GM12878 (cell line): ENCODE data around the gene NPAS3. TPM values are rescaled to one million over a fixed set of nuclear protein-coding genes. Genes with fewer than 3 reads are reported as not detected.

Experiments used
- ATAC-seq: fragments of 200-7000 bp; cut with Tn5 transposase; 3 replicates; pipeline ENCODE4 v1.9.1; 2020; ENCODE audit warnings: mild to moderate bottlenecking, moderate library complexity
- BruUV-seq: library from RNA; stranded (reverse); fragments of 400-500 nt; replicated peaks from 2 replicates; lab custom pipeline; 2021; lab: Mats Ljungman, UMichigan
- CTCF ChIA-PET: fragments of 300-600 bp; sonication (Branson Sonifier 250); formaldehyde crosslinking; extraction: SDS; loops from one replicate; lab custom pipeline; 2021; ENCODE audit warnings: inconsistent platforms; lab: Yijun Ruan, JAX
- POLR2A ChIA-PET: fragments of 350-600 bp; formaldehyde crosslinking; extraction: SDS; loops from one replicate; lab custom pipeline; 2021; ENCODE audit warnings: inconsistent platforms; lab: Charles Lee
- RAD21 ChIA-PET: fragments of 300-600 bp; sonication (Branson Sonifier 250); formaldehyde crosslinking; loops from one replicate; lab custom pipeline; 2023; ENCODE audit warnings: antibody characterized with exemption; ENCODE audit not compliant: unreplicated experiment; lab: Charles Lee
- SMC1A ChIA-PET: fragments of 300-600 bp; sonication (Branson Sonifier 250); formaldehyde crosslinking; loops from one replicate; lab custom pipeline; 2023; ENCODE audit not compliant: unreplicated experiment, uncharacterized antibody; lab: Charles Lee
- DNase-seq: peaks from one replicate; pipeline ENCODE4 v3.0.0-alpha.2; 2011; ENCODE audit warnings: low read depth, low spot score
- FAIRE-seq: peaks from 3 replicates; lab custom pipeline; 2011; peaks lifted over from hg19 to GRCh38; lab: Jason Lieb, UNC
- H2AFZ ChIP-seq: 2 replicates; pipeline ENCODE4 v1.6.0; 2011; ENCODE audit warnings: low read depth, low read length, control low read depth; ENCODE audit not compliant: control insufficient read depth
- H3K27ac ChIP-seq: 2 replicates; pipeline ENCODE4 v1.5.1; 2011; ENCODE audit warnings: control low read depth; ENCODE audit not compliant: control insufficient read depth, insufficient read depth
- H3K27me3 ChIP-seq, 2 experiments: replicated peaks in 1 of 2; 2 replicates each; pipeline versions ENCODE4 v1.6.0 to v1.6.1; 2011; ENCODE audit warnings: low read length in 1 of 2; ENCODE audit not compliant: control insufficient read depth in 2 of 2, insufficient read depth in 2 of 2
- H3K36me3 ChIP-seq, 2 experiments: 2 replicates each; pipeline ENCODE4 v1.5.1; 2011; ENCODE audit warnings: low read length in 1 of 2; ENCODE audit not compliant: control insufficient read depth in 2 of 2, insufficient read depth in 2 of 2
- H3K4me1 ChIP-seq: 2 replicates; pipeline ENCODE4 v1.6.1; 2011; ENCODE audit warnings: mild to moderate bottlenecking, low read length, moderate library complexity, mixed read lengths; ENCODE audit not compliant: control insufficient read depth, insufficient read depth
- H3K4me2 ChIP-seq: 2 replicates; pipeline ENCODE4 v1.6.0; 2011; ENCODE audit warnings: control low read depth; ENCODE audit not compliant: control insufficient read depth, insufficient read depth
- H3K4me3 ChIP-seq: fragments of 200-600 bp; sonication (generic); 2 replicates; pipeline ENCODE4 v1.5.1; 2016
- H3K79me2 ChIP-seq: 2 replicates; pipeline ENCODE4 v1.6.0; 2011; ENCODE audit warnings: low read length; ENCODE audit not compliant: control insufficient read depth, insufficient read depth
- H3K9ac ChIP-seq: 2 replicates; pipeline ENCODE4 v1.8.0; 2011; ENCODE audit warnings: low read length, control low read depth, mixed read lengths; ENCODE audit not compliant: control insufficient read depth, insufficient read depth
- H3K9me3 ChIP-seq: replicated peaks from 3 replicates; pipeline ENCODE4 v1.5.1; 2011; ENCODE audit warnings: mild to moderate bottlenecking, low read length; ENCODE audit not compliant: control insufficient read depth, insufficient read depth
- H4K20me1 ChIP-seq: 2 replicates; pipeline ENCODE4 v1.6.0; 2011; ENCODE audit not compliant: control insufficient read depth, insufficient read depth
- ASH2L ChIP-seq: fragments of 300-600, 200-600 bp; sonication (generic); IDR thresholded peaks from 2 replicates; pipeline ENCODE4 v1.6.1; 2017; ENCODE audit warnings: low read depth, mild to moderate bottlenecking, borderline replicate concordance
- CREM ChIP-seq: IDR thresholded peaks from 2 replicates; pipeline ENCODE4 v1.6.1; 2014; ENCODE audit warnings: antibody characterized with exemption, low read depth
- CTCF ChIP-seq, 3 experiments: IDR thresholded peaks in 2 of 3; conservative IDR thresholded peaks in 1 of 3; 2 replicates each; pipeline ENCODE4 v1.5.1; 2011; ENCODE audit warnings: low read depth in 3 of 3, low read length in 3 of 3, mild to moderate bottlenecking in 3 of 3, control low read depth in 2 of 3, moderate library complexity in 2 of 3, inconsistent platforms in 1 of 3, mixed read lengths in 1 of 3; ENCODE audit not compliant: control insufficient read depth in 2 of 3, insufficient read depth in 1 of 3; ENCODE audit errors: extremely low read depth in 1 of 3
- ESRRA ChIP-seq: IDR thresholded peaks from 2 replicates; pipeline ENCODE4 v1.6.1; 2012; ENCODE audit warnings: mild to moderate bottlenecking, low read length, improper control_type of control experiment
- JUND ChIP-seq: IDR thresholded peaks from 2 replicates; pipeline ENCODE4 v1.6.1; 2012; ENCODE audit warnings: low read depth, mild to moderate bottlenecking, low read length, improper control_type of control experiment, moderate library complexity
- MYB ChIP-seq: fragments of 150-350 bp; IDR thresholded peaks from 2 replicates; pipeline ENCODE4 v1.6.1; 2014; ENCODE audit warnings: mild to moderate bottlenecking, low read depth, low read length, borderline replicate concordance
- NFIC ChIP-seq: IDR thresholded peaks from 2 replicates; pipeline ENCODE4 v1.6.1; 2012; ENCODE audit warnings: low read depth, mild to moderate bottlenecking, inconsistent platforms, low read length, moderate library complexity
- NFYA ChIP-seq: IDR thresholded peaks from 2 replicates; pipeline ENCODE4 v1.6.1; 2011; ENCODE audit warnings: low read depth, mild to moderate bottlenecking, low read length, improper control_type of control experiment, borderline replicate concordance
- NFYB ChIP-seq: IDR thresholded peaks from 2 replicates; pipeline ENCODE4 v1.6.1; 2011; ENCODE audit warnings: low read depth, mild to moderate bottlenecking, low read length, improper control_type of control experiment, moderate library complexity; ENCODE audit not compliant: insufficient read depth
- POLR2AphosphoS5 ChIP-seq: IDR thresholded peaks from 2 replicates; pipeline ENCODE4 v1.6.1; 2011; ENCODE audit warnings: mild to moderate bottlenecking, low read length, inconsistent platforms
- RAD21 ChIP-seq: IDR thresholded peaks from 2 replicates; pipeline ENCODE4 v1.6.1; 2011; ENCODE audit warnings: mild to moderate bottlenecking, low read depth, low read length, moderate library complexity; ENCODE audit not compliant: insufficient read depth
- RAD51 ChIP-seq: fragments of 450-650 bp; IDR thresholded peaks from 2 replicates; pipeline ENCODE4 v1.6.1; 2016; ENCODE audit warnings: moderate library complexity, mild to moderate bottlenecking, inconsistent platforms
- RBBP5 ChIP-seq: fragments of 200-600 bp; sonication (generic); conservative IDR thresholded peaks from 2 replicates; pipeline ENCODE4 v1.6.1; 2016
- RELB ChIP-seq: fragments of 450-650 bp; IDR thresholded peaks from 2 replicates; pipeline ENCODE4 v1.6.1; 2017; ENCODE audit warnings: low read depth, mild to moderate bottlenecking, moderate library complexity
- STAT3 ChIP-seq: IDR thresholded peaks from 2 replicates; pipeline ENCODE4 v1.6.1; 2011; ENCODE audit warnings: low read depth, low read length, improper control_type of control experiment
- TCF3 ChIP-seq: IDR thresholded peaks from 2 replicates; pipeline ENCODE4 v1.6.1; 2012; ENCODE audit warnings: low read depth, mild to moderate bottlenecking, low read length, borderline replicate concordance; ENCODE audit not compliant: insufficient read depth
- WGBS: methylation state at CpG from one replicate; pipeline ENCODE4 v1.1.6; 2016; ENCODE audit warnings: low lambda C conversion rate; ENCODE audit not compliant: insufficient replicate concordance, insufficient coverage; ENCODE audit errors: missing lambda C conversion rate; 5-methylcytosine and 5-hydroxymethylcytosine counted together
- in situ Hi-C: fragments of 300-500 bp; cut with MboI; formaldehyde crosslinking; loops from 9 replicates; pipeline ENCODE4 v1.14.3; 2018; ENCODE audit warnings: mixed read lengths
- intact Hi-C: fragments of 100-400 bp; cut with micrococcal nuclease; formaldehyde crosslinking; loops from one replicate; pipeline ENCODE4 v1.14.2; 2022; ENCODE audit not compliant: unreplicated experiment
- polyA plus RNA-seq, 11 experiments: library from polyadenylated mRNA; depleted of rRNA in 4 of 11; unstranded in 6 of 11; stranded (reverse) in 5 of 11; fragments of >200 nt; fragmentation: Nextera tagmentation in 4 of 11; fragmentation: Illumina TruSeq in 1 of 11; extraction: Ambion mirVana in 4 of 11; extraction: Trizol in 1 of 11; gene quantifications; 1 replicate in 1 of 11; 2 replicates in 10 of 11; pipeline versions ENCODE4 v1.2.1 to v1.2.3, GENCODE V29; 2011 to 2016; ENCODE audit warnings: inconsistent platforms in 2 of 11, missing spikeins in 2 of 11, low read depth in 1 of 11
- total RNA-seq, 4 experiments: library from RNA; depleted of rRNA in 3 of 4; stranded (reverse); fragments of >200 nt in 3 of 4; fragmentation: Illumina TruSeq in 1 of 4; extraction: Trizol in 1 of 4; gene quantifications; 2 replicates each; pipeline versions ENCODE4 v1.2.1 to v1.2.3, GENCODE V29; 2013 to 2021

Gene NPAS3
- total and polyA plus RNA-seq, 10 of the 15 experiments (the other 5 are each of a cell fraction or from before 2014, with no cell fraction given), result under 0.01 to 2.7 (median 0.03) TPM; not detected in 6

GRCh38 chr14:33707716-33708115, 769.0 kb downstream of the NPAS3 start:
- CTCF ChIA-PET, result interaction anchor here (1.0 to 2.2 kb wide), 7 partner anchors 12 to 89 kb away, joined by 3 to 7 read pairs (median 4); no protein-coding TSS in a partner anchor
- Histone ChIP-seq H3K27me3 (0 out of 4 replicates have a peak, but pooled peaks cover 0 to 3% of the 10 kb centered on the region in 2 experiments), H2AFZ (no peak overlapping the region), H3K4me1 (no peaks in the 10 kb centered on the region), H3K27ac (no peak overlapping the region), H3K79me2 (no peaks in the 10 kb centered on the region), H4K20me1 (no peaks in the 10 kb centered on the region), H3K4me2 (no peak overlapping the region), H3K36me3 (no peaks in the 10 kb centered on the region), H3K9ac (no peak overlapping the region), H3K9me3 (no peaks in the 10 kb centered on the region), H3K4me3 (no peak overlapping the region)
- ATAC-seq (no peak), FAIRE-seq (no peak), DNase-seq (no peak)
- no peak for TF ChIP-seq CREM
- TF ChIP-seq NFIC, result no peak
- no peak for TF ChIP-seq RBBP5
- TF ChIP-seq STAT3, result no peak
- no peak for TF ChIP-seq POLR2AphosphoS5
- TF ChIP-seq RAD51, result no peak
- no peak for TF ChIP-seq RAD21
- no peak for TF ChIP-seq JUND
- TF ChIP-seq NFYA, result no peak
- TF ChIP-seq ASH2L, result no peak
- TF ChIP-seq MYB, result no peak
- no peak for TF ChIP-seq NFYB
- TF ChIP-seq CTCF (IDR thresholded peaks at IDR 0.05 in 2 of 3, conservative IDR thresholded peaks at IDR 0.05 in 1 of 3; ENCODE audit: control insufficient read depth in 2 of 3, extremely low read depth in 1 of 3, insufficient read depth in 1 of 3, low read depth in 3 of 3, low read length in 3 of 3), result no peak
- no peak for TF ChIP-seq RELB
- no peak for TF ChIP-seq ESRRA
- TF ChIP-seq TCF3, result no peak
- RAD21 ChIA-PET, result interaction anchor here (1.6 to 1.7 kb wide), 2 partner anchors 12 to 13 kb away, joined by 4 to 5 read pairs; no protein-coding TSS in a partner anchor
- BruUV-seq, result no TSS peak
- 18% methylated on average over 6 of the region's 6 CpGs for WGBS
- SMC1A ChIA-PET, result interaction anchor here (0.9 to 2.8 kb wide), 5 partner anchors 13 to 229 kb away, joined by 3 to 23 read pairs (median 4); no protein-coding TSS in a partner anchor
- in situ Hi-C loops (no loop called here), intact Hi-C loops (no loop called here)
- POLR2A ChIA-PET, result interaction anchor here (0.6 to 2.2 kb wide), 3 partner anchors 13 to 96 kb away, joined by 4 to 11 read pairs (median 6); no protein-coding TSS in a partner anchor
